ENCODE results near the gene LHX3.

GRCh38 chr9:136218673-136219072 lies 13.7 kb upstream of the LHX3 start:
- TF ChIP-seq CTCF (conservative IDR thresholded peaks at IDR 0.05; ENCODE audit: low read depth, low read length) (no peak), RAD21 (IDR thresholded peaks at IDR 0.05; ENCODE audit: low read length) (no peak), POLR2A (IDR thresholded peaks at IDR 0.05; ENCODE audit: low read depth, low read length) (no peak), CEBPB (IDR thresholded peaks at IDR 0.05; ENCODE audit: low read depth, low read length) (no peak), USF2 (IDR thresholded peaks at IDR 0.05; ENCODE audit: low read depth, low read length) (no peak)

Measured in IMR-90 (cell line).